Gastroesophageal sphincter (tissue), 3 donors: ENCODE data around the gene SCAMP2.

Experiments used
- EP300 ChIP-seq: sonication (generic); formaldehyde crosslinking; IDR thresholded peaks from one replicate; pipeline ENCODE4 v1.6.1; 2017; ENCODE audit warnings: antibody characterized with exemption, mild to moderate bottlenecking
- POLR2A ChIP-seq, 2 donors: fragments of 450-650 bp; IDR thresholded peaks; one replicate each; pipeline ENCODE4 v1.6.1; 2017; ENCODE audit warnings: antibody characterized with exemption in 2 of 2, mild to moderate bottlenecking in 2 of 2, moderate library complexity in 1 of 2
- TF ChIP-seq, protein P1 (sequence below), 4 experiments: fragments of 200-600 bp in 2 of 4; fragments of 450-650 bp in 2 of 4; sonication (generic) in 1 of 4; IDR thresholded peaks; one replicate each; pipeline ENCODE4 v1.5.1; 2017 to 2019; ENCODE audit warnings: antibody characterized with exemption in 4 of 4, mild to moderate bottlenecking in 2 of 4, moderate library complexity in 2 of 4

DNA sequence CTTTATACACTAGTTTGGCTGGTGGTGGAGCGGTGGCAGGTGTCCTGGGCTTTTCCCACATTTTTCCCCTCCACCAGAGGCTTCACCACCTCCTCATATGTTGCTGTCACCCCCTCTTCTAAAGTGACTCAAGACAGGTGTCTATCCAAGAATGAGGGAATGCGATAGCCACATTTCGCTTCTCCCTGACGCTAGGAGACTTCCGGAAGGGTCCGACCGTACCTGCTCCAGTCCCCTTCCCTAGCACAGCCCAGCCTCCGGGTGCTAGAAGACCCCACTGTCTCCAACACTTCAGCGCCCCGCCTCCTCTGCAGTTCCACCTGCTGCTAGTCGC is 496 bp downstream of the SCAMP2 start:
- no peak for TF ChIP-seq POLR2A (IDR thresholded peaks at IDR 0.05)
- TF ChIP-seq, protein P1, sequence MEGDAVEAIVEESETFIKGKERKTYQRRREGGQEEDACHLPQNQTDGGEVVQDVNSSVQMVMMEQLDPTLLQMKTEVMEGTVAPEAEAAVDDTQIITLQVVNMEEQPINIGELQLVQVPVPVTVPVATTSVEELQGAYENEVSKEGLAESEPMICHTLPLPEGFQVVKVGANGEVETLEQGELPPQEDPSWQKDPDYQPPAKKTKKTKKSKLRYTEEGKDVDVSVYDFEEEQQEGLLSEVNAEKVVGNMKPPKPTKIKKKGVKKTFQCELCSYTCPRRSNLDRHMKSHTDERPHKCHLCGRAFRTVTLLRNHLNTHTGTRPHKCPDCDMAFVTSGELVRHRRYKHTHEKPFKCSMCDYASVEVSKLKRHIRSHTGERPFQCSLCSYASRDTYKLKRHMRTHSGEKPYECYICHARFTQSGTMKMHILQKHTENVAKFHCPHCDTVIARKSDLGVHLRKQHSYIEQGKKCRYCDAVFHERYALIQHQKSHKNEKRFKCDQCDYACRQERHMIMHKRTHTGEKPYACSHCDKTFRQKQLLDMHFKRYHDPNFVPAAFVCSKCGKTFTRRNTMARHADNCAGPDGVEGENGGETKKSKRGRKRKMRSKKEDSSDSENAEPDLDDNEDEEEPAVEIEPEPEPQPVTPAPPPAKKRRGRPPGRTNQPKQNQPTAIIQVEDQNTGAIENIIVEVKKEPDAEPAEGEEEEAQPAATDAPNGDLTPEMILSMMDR (IDR thresholded peaks at IDR 0.05): no peak
- no peak for TF ChIP-seq EP300
